PFSK-1 (cell line): ENCODE measurements around the gene GALNT5.

ENCODE experiments used
- FOXP2 ChIP-seq: optimal IDR thresholded peaks from 2 replicates; pipeline ENCODE3; 2011; ENCODE audit warnings: borderline replicate concordance, control low read depth, inconsistent platforms; ENCODE audit not compliant: insufficient read depth; ENCODE audit errors: extremely low read length, extremely low read depth
- POLR2AphosphoS5 ChIP-seq: IDR thresholded peaks from 2 replicates; pipeline ENCODE4 v1.6.1; 2012; ENCODE audit warnings: low read depth, mild to moderate bottlenecking, control low read depth, low read length, moderate library complexity
- REST ChIP-seq, 2 experiments: IDR thresholded peaks; 2 replicates each; pipeline versions ENCODE4 v1.6.1 to v1.8.0; 2011 to 2012; ENCODE audit warnings: low read depth in 2 of 2, low read length in 2 of 2, control low read depth in 1 of 2, inconsistent platforms in 1 of 2, mild to moderate bottlenecking in 1 of 2, moderate library complexity in 1 of 2; ENCODE audit not compliant: insufficient read depth in 1 of 2
- SIN3A ChIP-seq: IDR thresholded peaks from 2 replicates; pipeline ENCODE4 v1.6.1; 2012; ENCODE audit warnings: mild to moderate bottlenecking, low read length, moderate library complexity, borderline replicate concordance; ENCODE audit not compliant: insufficient read depth
- TAF1 ChIP-seq: IDR thresholded peaks from 2 replicates; pipeline ENCODE4 v1.6.1; 2012; ENCODE audit warnings: low read length, control low read depth, borderline replicate concordance; ENCODE audit not compliant: insufficient read depth

GALNT5 gene

GRCh38 chr2:157258520-157259326 lies 1.2 kb downstream of the GALNT5 start:
- TF ChIP-seq SIN3A (no peak), FOXP2 (no peak), TAF1 (no peak), POLR2AphosphoS5 (no peak), REST (IDR thresholded peaks at IDR 0.05; ENCODE audit: insufficient read depth in 1 of 2, low read depth in 2 of 2, low read length in 2 of 2) (no peak)

DNA sequence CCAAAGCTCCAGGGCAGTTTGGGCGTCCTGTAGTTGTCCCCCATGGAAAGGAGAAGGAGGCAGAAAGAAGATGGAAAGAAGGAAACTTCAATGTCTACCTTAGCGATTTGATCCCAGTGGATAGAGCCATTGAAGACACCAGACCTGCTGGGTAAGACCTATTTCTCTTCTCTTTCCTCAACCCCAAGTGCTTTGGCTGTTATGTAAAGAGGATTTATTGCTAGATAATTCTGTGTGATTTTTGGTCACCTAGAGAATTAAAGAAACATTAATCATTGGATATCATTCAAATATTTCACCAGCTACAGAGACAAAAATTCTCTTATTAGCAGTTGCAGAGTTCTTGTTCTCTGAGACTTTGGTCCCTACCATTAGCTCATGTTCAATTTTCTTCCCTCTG lies 1.9 kb downstream of the GALNT5 start:
- TF ChIP-seq FOXP2: no peak
- TF ChIP-seq POLR2AphosphoS5: no peak
- no peak for TF ChIP-seq SIN3A
- no peak for TF ChIP-seq REST (IDR thresholded peaks at IDR 0.05; ENCODE audit: insufficient read depth in 1 of 2, low read depth in 2 of 2, low read length in 2 of 2)
- no peak for TF ChIP-seq TAF1

DNA sequence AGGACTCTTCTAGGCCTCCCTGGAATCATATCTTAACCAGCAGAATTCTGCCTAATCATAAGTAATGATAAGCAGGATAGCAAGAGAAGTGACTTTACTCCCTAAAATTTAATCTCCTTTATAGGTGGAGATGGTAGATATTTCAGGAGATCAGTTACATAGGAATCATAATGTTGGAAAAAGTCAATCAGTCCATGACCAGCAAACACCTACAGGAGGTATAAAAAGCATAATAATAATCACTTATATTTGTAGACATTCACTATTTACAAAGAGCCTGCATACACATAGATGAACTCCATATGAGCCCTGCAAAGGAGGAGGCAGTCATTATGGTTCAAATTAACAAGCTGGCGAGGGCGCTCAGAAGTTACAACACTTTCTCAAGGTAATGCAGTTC lies 2.5 kb downstream of the GALNT5 start:
- TF ChIP-seq FOXP2 (no peak), REST (IDR thresholded peaks at IDR 0.05; ENCODE audit: insufficient read depth in 1 of 2, low read depth in 2 of 2, low read length in 2 of 2) (no peak), TAF1 (no peak)

DNA sequence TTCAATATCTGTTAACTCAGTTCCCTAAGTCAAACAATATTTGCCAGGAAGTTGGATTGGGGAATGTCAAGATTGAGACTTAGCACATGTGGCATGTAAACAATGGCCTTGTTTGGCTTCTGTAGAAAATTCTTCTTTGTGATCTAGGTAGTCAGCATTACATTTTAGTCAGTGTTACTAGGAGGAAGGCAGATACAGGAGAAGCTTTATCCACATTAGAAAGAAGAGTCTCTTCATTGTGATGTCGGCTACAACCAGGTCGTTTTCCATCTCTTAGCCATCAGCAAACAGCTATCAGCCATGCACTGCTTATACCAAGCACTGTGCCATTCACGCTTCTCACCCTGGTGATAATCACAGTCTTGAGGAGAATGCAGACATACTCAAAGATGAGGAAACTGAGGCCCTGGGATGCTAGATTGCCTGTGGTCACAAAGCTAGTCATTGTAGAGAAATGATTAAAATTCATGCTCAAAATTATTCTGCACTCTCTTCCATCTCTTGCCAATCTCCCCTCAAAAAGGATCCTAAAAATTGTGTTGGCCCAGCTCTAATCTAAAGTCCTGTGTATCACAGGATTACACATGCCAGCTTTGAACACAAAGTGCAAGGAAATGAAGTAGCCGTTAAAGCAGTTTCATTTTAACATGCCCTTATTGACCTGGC lies 3.2 kb downstream of the GALNT5 start:
- TF ChIP-seq REST (IDR thresholded peaks at IDR 0.05; ENCODE audit: insufficient read depth in 1 of 2, low read depth in 2 of 2, low read length in 2 of 2): no peak
- TF ChIP-seq SIN3A: no peak
- no peak for TF ChIP-seq POLR2AphosphoS5
- no peak for TF ChIP-seq TAF1
- no peak for TF ChIP-seq FOXP2
